ENCODE results near the gene IFNA4. TPM values are rescaled to one million over a fixed set of nuclear protein-coding genes. Genes with fewer than 3 reads are reported as not detected.
"Not testable (repeated sequence)": the region's sequence is repeated elsewhere in the genome, so short reads cannot be mapped to it uniquely, and the experiment has no call there.

Gene IFNA4
- not detected for total RNA-seq
- polyA plus RNA-seq (ENCODE audit: insufficient read length in 2 of 2) = not detected
- long read RNA-seq, donor 1 = 0 reads
- long read RNA-seq, donor 2 = 0 reads
- long read RNA-seq, donor 3 = 0 reads
- long read RNA-seq, donor 4 = 0 reads

DNA sequence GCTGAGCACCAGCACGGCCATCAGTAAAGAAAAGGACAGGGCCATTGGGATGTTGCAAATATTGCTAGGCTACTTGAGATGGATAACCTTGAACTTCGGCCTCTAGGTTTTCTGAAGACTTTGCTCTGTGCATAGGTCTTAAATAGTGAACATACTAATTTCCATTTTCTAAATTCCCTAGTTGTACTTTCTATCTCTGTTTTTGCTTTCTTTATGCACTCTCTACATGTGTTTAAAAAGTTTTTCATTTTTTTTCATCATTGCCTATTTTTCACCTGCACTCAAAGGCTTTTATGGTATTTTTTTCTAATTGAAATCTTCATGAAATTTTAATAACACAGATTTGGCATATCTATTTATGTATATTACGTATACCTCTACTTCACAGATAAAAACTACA, at the start of gene IFNA4:
TSS of gene IFNA4 (minus strand) at position 101 of the 400 bp plus-strand sequence. CDS start at position 45, 56 bp downstream.
- not testable (repeated sequence) for H3K27ac ChIP-seq (ENCODE audit: low read depth, low read length); H3K4me3 ChIP-seq (ENCODE audit: low read depth, low read length); H3K27me3 ChIP-seq (ENCODE audit: control insufficient read depth, insufficient read depth, low read length); H3K9me3 ChIP-seq (ENCODE audit: control insufficient read depth, insufficient read depth, low read length); H3K36me3 ChIP-seq (ENCODE audit: control insufficient read depth, insufficient read depth, low read length); H3K4me1 ChIP-seq (ENCODE audit: control insufficient read depth, insufficient read depth, low read length); DNase-seq (ENCODE audit: low read depth in 4 of 6, low spot score in 6 of 6)
- WGBS (ENCODE audit: insufficient coverage) = no CpG with 5 or more reads among the region's 3 CpGs

DNA sequence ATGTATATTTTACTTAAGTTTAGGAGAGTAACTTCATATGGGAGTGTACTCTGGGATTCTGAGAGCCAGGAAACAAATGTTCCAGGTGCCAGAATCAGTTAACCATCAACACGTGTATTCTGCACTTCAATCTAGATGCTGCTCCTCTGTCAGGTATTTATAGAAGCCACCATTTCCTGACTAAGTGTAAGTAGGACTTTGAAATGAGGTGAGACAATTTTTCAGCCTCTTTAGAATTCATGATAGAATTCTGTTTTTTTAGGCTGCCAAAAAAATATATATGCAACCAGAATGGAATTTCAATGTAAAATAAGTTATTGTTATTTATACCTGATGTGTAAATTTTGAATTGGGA, 49.0 kb upstream of the IFNA4 start:
- H3K9me3 ChIP-seq (ENCODE audit: control insufficient read depth, insufficient read depth, low read length); DNase-seq (ENCODE audit: low read depth in 4 of 6, low spot score in 6 of 6); H3K4me3 ChIP-seq (ENCODE audit: low read depth, low read length); H3K27ac ChIP-seq (ENCODE audit: low read depth, low read length); H3K4me1 ChIP-seq (ENCODE audit: control insufficient read depth, insufficient read depth, low read length); H3K27me3 ChIP-seq (ENCODE audit: control insufficient read depth, insufficient read depth, low read length); H3K36me3 ChIP-seq (ENCODE audit: control insufficient read depth, insufficient read depth, low read length): not testable (repeated sequence)
- WGBS (ENCODE audit: insufficient coverage) = no CpG with 5 or more reads among the region's 1 CpG

GRCh38 chr9:21235468-21236359, 48.3 kb upstream of the IFNA4 start:
- 15% methylated on average over 3 of the region's 8 CpGs for WGBS (ENCODE audit: insufficient coverage)
- H3K4me3 ChIP-seq (ENCODE audit: low read depth, low read length) = not testable (repeated sequence)

DNA sequence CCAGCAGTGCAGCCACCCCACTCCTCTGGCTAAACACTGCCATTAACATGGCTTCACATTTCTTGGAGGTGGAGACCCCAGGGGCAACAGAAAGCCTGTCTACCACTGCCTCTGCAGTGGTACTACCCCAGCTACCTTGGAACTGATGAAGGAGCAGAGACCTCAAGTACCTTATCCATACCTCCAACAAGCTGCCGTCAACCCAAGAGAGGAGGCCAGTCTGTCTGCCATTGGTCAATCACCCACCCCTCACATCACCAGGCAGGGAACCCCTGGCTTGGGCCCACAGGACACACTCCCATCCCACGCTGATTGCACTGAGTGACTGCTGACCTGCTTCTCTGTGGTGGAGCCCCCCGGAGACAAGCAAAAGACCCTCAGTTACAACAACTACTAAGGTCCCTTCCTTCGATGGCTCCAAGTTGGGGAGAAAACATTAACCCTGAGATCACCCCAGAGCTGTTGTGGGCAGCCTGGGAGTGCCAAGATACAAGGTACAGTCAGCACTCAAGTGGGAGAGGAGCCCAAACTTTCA, 46.8 kb upstream of the IFNA4 start:
- no peaks in the 10 kb centered on the region for H3K9me3 ChIP-seq (ENCODE audit: control insufficient read depth, insufficient read depth, low read length)

More at GRCh38 chr9:21235468-21236359, 48.3 kb upstream of the IFNA4 start:
- not testable (repeated sequence) for H3K36me3 ChIP-seq (ENCODE audit: control insufficient read depth, insufficient read depth, low read length); H3K4me1 ChIP-seq (ENCODE audit: control insufficient read depth, insufficient read depth, low read length); H3K27me3 ChIP-seq (ENCODE audit: control insufficient read depth, insufficient read depth, low read length); H3K9me3 ChIP-seq (ENCODE audit: control insufficient read depth, insufficient read depth, low read length); H3K27ac ChIP-seq (ENCODE audit: low read depth, low read length)
- peak; percentile 12 to 84 (median 39) for DNase-seq (ENCODE audit: low read depth in 4 of 6, low spot score in 6 of 6)

DNA sequence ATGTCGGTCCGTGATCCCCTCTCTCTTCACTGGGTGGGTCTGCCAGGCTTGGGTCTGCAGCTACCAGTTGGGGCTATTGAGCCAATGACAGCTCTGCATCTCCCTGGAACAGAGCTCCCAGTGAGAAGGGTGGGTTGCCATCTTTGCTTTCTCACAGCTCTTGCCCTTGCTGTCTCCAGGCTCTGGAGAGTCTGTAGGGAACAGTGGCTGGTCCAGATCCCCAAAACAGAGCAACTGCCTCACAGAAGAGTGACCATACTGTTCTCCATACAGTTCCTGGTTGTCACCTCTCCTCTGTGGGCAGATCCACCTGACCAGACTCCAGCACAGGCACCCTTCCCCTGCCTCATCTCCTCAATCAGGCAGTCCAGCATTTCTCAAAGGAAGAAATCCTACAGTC, 45.9 kb upstream of the IFNA4 start:
- WGBS (ENCODE audit: insufficient coverage) = 100% methylated on average over 2 of the region's 2 CpGs
- Histone ChIP-seq H3K4me1 (ENCODE audit: control insufficient read depth, insufficient read depth, low read length) (no peaks in the 10 kb centered on the region), H3K27me3 (ENCODE audit: control insufficient read depth, insufficient read depth, low read length) (no peaks in the 10 kb centered on the region), H3K9me3 (ENCODE audit: control insufficient read depth, insufficient read depth, low read length) (no peaks in the 10 kb centered on the region), H3K4me3 (ENCODE audit: low read depth, low read length) (no peak overlapping the region), H3K27ac (ENCODE audit: low read depth, low read length) (no peak overlapping the region), H3K36me3 (ENCODE audit: control insufficient read depth, insufficient read depth, low read length) (no peaks in the 10 kb centered on the region)
- DNase-seq (ENCODE audit: low read depth in 4 of 6, low spot score in 6 of 6) = no peak

More for the DNA sequence above, 46.8 kb upstream of the IFNA4 start:
- DNase-seq (ENCODE audit: low read depth in 4 of 6, low spot score in 6 of 6) = no peak
- Histone ChIP-seq H3K4me1 (ENCODE audit: control insufficient read depth, insufficient read depth, low read length) (no peaks in the 10 kb centered on the region), H3K27me3 (ENCODE audit: control insufficient read depth, insufficient read depth, low read length) (no peaks in the 10 kb centered on the region), H3K36me3 (ENCODE audit: control insufficient read depth, insufficient read depth, low read length) (no peaks in the 10 kb centered on the region), H3K4me3 (ENCODE audit: low read depth, low read length) (no peak overlapping the region), H3K27ac (ENCODE audit: low read depth, low read length) (no peak overlapping the region)
- 91% methylated on average over 4 of the region's 4 CpGs for WGBS (ENCODE audit: insufficient coverage)

GRCh38 chr9:21228122-21228521, 40.7 kb upstream of the IFNA4 start, which contains the start of gene IFNA17:
IFNA17 (minus strand) TSS chr9:21228222; CDS start chr9:21228173, 49 bp downstream.
- H3K27ac ChIP-seq (ENCODE audit: low read depth, low read length) = no peak within 1 kb of the TSS
- no peaks in the 10 kb centered on the region for H3K4me1 ChIP-seq (ENCODE audit: control insufficient read depth, insufficient read depth, low read length)
- no peaks in the 10 kb centered on the region for H3K36me3 ChIP-seq (ENCODE audit: control insufficient read depth, insufficient read depth, low read length)
- no peak within 1 kb of the TSS for H3K4me3 ChIP-seq (ENCODE audit: low read depth, low read length)
- no peak for DNase-seq (ENCODE audit: low read depth in 4 of 6, low spot score in 6 of 6)
- WGBS (ENCODE audit: insufficient coverage) = no CpG with 5 or more reads among the region's 2 CpGs
- H3K27me3 ChIP-seq (ENCODE audit: control insufficient read depth, insufficient read depth, low read length) = no peaks in the 10 kb centered on the region
- H3K9me3 ChIP-seq (ENCODE audit: control insufficient read depth, insufficient read depth, low read length) = no peaks in the 10 kb centered on the region

DNA sequence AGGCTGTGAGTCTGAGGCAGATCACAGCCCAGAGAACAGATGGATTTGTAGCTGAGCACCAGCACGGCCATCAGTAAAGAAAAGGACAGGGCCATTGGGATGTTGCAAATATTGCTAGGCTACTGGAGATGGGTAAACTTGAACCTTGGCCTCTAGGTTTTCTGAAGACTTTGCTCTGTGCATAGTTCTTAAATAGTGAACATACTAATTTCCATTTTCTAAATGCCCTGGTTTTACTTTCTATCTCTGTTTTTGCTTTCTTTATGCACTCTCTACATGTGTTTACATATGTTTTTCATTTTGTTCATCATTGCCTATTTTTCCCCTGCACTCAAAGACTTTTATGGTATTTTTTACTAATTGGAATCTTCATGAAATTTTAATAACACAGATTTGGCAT, 29.8 kb upstream of the IFNA4 start, which contains the start of gene IFNA16:
TSS of gene IFNA16 (minus strand) at position 101 of the 400 bp plus-strand sequence. CDS start at position 95, 6 bp downstream.
- not testable (repeated sequence) for H3K4me3 ChIP-seq (ENCODE audit: low read depth, low read length); H3K36me3 ChIP-seq (ENCODE audit: control insufficient read depth, insufficient read depth, low read length); DNase-seq (ENCODE audit: low read depth in 4 of 6, low spot score in 6 of 6); H3K9me3 ChIP-seq (ENCODE audit: control insufficient read depth, insufficient read depth, low read length); H3K4me1 ChIP-seq (ENCODE audit: control insufficient read depth, insufficient read depth, low read length); H3K27me3 ChIP-seq (ENCODE audit: control insufficient read depth, insufficient read depth, low read length); H3K27ac ChIP-seq (ENCODE audit: low read depth, low read length)
- 100% methylated on average over 1 of the region's 1 CpG for WGBS (ENCODE audit: insufficient coverage)

DNA sequence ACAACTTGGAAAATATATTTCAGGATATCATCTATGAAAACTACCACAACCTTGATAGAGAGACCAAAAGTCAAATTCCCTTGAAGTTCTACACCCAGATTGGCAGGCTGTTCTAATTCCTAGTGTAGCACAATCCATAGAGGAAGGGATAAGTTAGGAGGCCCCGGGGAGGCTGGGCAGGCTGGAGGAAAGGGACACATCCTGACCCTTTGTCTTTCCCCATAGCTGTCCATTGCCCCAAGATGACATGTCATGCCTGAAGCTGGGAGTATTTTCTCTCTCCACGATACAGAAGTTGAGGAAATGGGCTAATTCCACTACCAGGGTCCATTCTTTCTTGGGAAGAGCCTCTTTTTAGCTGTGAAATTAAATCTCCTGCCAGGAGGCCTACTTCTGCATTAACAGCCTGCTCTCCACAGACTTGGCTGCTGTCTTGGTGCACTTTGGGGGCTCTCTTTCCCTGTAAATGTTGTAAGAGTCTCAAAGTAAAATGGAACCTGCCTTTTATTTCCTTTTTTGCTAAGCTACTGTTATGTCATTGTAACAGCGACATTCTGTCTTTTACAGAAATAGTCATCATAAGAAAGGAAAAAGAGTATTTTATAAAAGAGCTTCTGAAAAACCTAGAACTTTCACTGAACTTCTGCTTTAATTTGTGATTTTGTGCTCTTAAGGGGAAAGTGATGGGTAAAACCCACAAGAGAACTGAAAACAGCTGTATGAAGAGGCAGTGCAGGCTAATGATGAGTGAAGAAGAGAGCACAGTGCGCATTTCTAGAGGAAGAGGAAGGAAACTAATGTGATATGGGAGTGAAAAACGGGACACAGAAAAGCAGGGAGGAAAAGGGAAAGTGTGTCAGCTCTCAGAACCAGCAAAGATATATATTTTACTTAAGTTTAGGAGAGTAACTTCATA, 26.3 kb upstream of the IFNA4 start:
- not testable (repeated sequence) for H3K4me3 ChIP-seq (ENCODE audit: low read depth, low read length); H3K27me3 ChIP-seq (ENCODE audit: control insufficient read depth, insufficient read depth, low read length); H3K36me3 ChIP-seq (ENCODE audit: control insufficient read depth, insufficient read depth, low read length); H3K27ac ChIP-seq (ENCODE audit: low read depth, low read length); H3K4me1 ChIP-seq (ENCODE audit: control insufficient read depth, insufficient read depth, low read length); H3K9me3 ChIP-seq (ENCODE audit: control insufficient read depth, insufficient read depth, low read length)
- WGBS (ENCODE audit: insufficient coverage) = no CpG with 5 or more reads among the region's 5 CpGs
- DNase-seq (ENCODE audit: low read depth in 4 of 6, low spot score in 6 of 6) = peak in 1 of 6 donors; percentile 9

- not testable (repeated sequence) for DNase-seq (ENCODE audit: low read depth in 4 of 6, low spot score in 6 of 6); H3K27ac ChIP-seq (ENCODE audit: low read depth, low read length); H3K4me1 ChIP-seq (ENCODE audit: control insufficient read depth, insufficient read depth, low read length); H3K9me3 ChIP-seq (ENCODE audit: control insufficient read depth, insufficient read depth, low read length); H3K36me3 ChIP-seq (ENCODE audit: control insufficient read depth, insufficient read depth, low read length); H3K4me3 ChIP-seq (ENCODE audit: low read depth, low read length); H3K27me3 ChIP-seq (ENCODE audit: control insufficient read depth, insufficient read depth, low read length)
- 92% methylated on average over 1 of the region's 2 CpGs for WGBS (ENCODE audit: insufficient coverage)
Observed at GRCh38 chr9:21212160-21212559, 24.8 kb upstream of the IFNA4 start.
